Trophoblast cell (in vitro differentiated cells and primary cell): Measurements from ENCODE around the gene SLC38A1.

Experiments used
- DNase-seq, 2 donors: peaks; one replicate each; pipeline ENCODE4 v3.0.0-alpha.2; 2016
- H2AFZ ChIP-seq: 2 replicates; pipeline ENCODE4 v1.6.1; 2013; ENCODE audit warnings: low read length, moderate library complexity, mild to moderate bottlenecking; ENCODE audit not compliant: insufficient read depth, poor library complexity
- H2AK5ac ChIP-seq: 2 replicates; pipeline ENCODE4 v1.6.1; 2013; ENCODE audit warnings: mild to moderate bottlenecking, low read length
- H2BK120ac ChIP-seq: 2 replicates; pipeline ENCODE4 v1.6.1; 2013; ENCODE audit warnings: low read length, mild to moderate bottlenecking, moderate library complexity; ENCODE audit not compliant: insufficient read depth, poor library complexity
- H2BK12ac ChIP-seq: 2 replicates; pipeline ENCODE4 v1.6.1; 2013; ENCODE audit warnings: mild to moderate bottlenecking, low read length, moderate library complexity
- H2BK5ac ChIP-seq: 2 replicates; pipeline ENCODE4 v1.6.1; 2013; ENCODE audit warnings: low read length, low read depth, moderate library complexity, mild to moderate bottlenecking; ENCODE audit not compliant: poor library complexity
- H3K14ac ChIP-seq: 2 replicates; pipeline ENCODE4 v1.6.1; 2013; ENCODE audit warnings: mild to moderate bottlenecking, low read length
- H3K18ac ChIP-seq: 2 replicates; pipeline ENCODE4 v1.6.1; 2013; ENCODE audit warnings: mild to moderate bottlenecking, low read length
- H3K23ac ChIP-seq: 2 replicates; pipeline ENCODE4 v1.6.1; 2013; ENCODE audit warnings: low read length
- H3K27ac ChIP-seq: 2 replicates; pipeline ENCODE4 v1.5.1; 2013; ENCODE audit warnings: low read depth, mild to moderate bottlenecking, inconsistent platforms, low read length, moderate library complexity
- H3K27me3 ChIP-seq: 2 replicates; pipeline ENCODE4 v1.6.1; 2013; ENCODE audit warnings: inconsistent platforms, mild to moderate bottlenecking, low read length, moderate library complexity; ENCODE audit not compliant: insufficient read depth
- H3K36me3 ChIP-seq, 2 experiments: 1 replicate in 1 of 2; 2 replicates in 1 of 2; pipeline ENCODE4 v1.6.1; 2013; ENCODE audit warnings: low read length in 2 of 2, mild to moderate bottlenecking in 2 of 2, moderate library complexity in 1 of 2; ENCODE audit not compliant: insufficient read depth in 2 of 2, control insufficient read depth in 1 of 2
- H3K4ac ChIP-seq: 2 replicates; pipeline ENCODE4 v1.6.1; 2013; ENCODE audit warnings: low read depth, mild to moderate bottlenecking, low read length, moderate library complexity
- H3K4me1 ChIP-seq, 2 experiments: 1 replicate in 1 of 2; 2 replicates in 1 of 2; pipeline ENCODE4 v1.6.1; 2013; ENCODE audit warnings: low read length in 2 of 2, mild to moderate bottlenecking in 2 of 2, moderate library complexity in 1 of 2; ENCODE audit not compliant: insufficient read depth in 2 of 2, control insufficient read depth in 1 of 2
- H3K4me2 ChIP-seq: 2 replicates; pipeline ENCODE4 v1.6.1; 2013; ENCODE audit warnings: inconsistent platforms, mild to moderate bottlenecking, low read length, moderate library complexity
- H3K4me3 ChIP-seq: 2 replicates; pipeline ENCODE4 v1.5.1; 2013; ENCODE audit warnings: mild to moderate bottlenecking, low read depth, low read length, inconsistent platforms
- H3K79me1 ChIP-seq: one replicate; pipeline ENCODE4 v1.6.1; 2013; ENCODE audit warnings: low read length
- H3K79me2 ChIP-seq: 2 replicates; pipeline ENCODE4 v1.6.1; 2013; ENCODE audit warnings: low read length, mild to moderate bottlenecking; ENCODE audit not compliant: control insufficient read depth, insufficient read depth, poor library complexity
- H3K9ac ChIP-seq: 2 replicates; pipeline ENCODE4 v1.6.1; 2013; ENCODE audit warnings: mild to moderate bottlenecking, low read length
- H3K9me3 ChIP-seq: 2 replicates; pipeline ENCODE4 v1.6.1; 2013; ENCODE audit warnings: low read depth, mild to moderate bottlenecking, control low read depth, inconsistent platforms, low read length; ENCODE audit not compliant: insufficient read depth
- H4K12ac ChIP-seq: 2 replicates; pipeline ENCODE4 v1.6.1; 2013; ENCODE audit warnings: low read depth, mild to moderate bottlenecking, low read length, moderate library complexity
- H4K8ac ChIP-seq: 2 replicates; pipeline ENCODE4 v1.6.1; 2013; ENCODE audit warnings: low read depth, mild to moderate bottlenecking, low read length, moderate library complexity
- H4K91ac ChIP-seq: one replicate; pipeline ENCODE4 v1.6.1; 2013; ENCODE audit warnings: low read depth, mild to moderate bottlenecking, low read length, moderate library complexity
- WGBS: extraction: QIAGEN DNeasy Blood & Tissue Kit; methylation state at CpG from one replicate; pipeline ENCODE4 v1.1.7; 2013; ENCODE audit warnings: missing lambda C conversion rate; ENCODE audit not compliant: insufficient read length, insufficient coverage; ENCODE audit errors: extremely low coverage; 5-methylcytosine and 5-hydroxymethylcytosine counted together

The SLC38A1 gene

DNA sequence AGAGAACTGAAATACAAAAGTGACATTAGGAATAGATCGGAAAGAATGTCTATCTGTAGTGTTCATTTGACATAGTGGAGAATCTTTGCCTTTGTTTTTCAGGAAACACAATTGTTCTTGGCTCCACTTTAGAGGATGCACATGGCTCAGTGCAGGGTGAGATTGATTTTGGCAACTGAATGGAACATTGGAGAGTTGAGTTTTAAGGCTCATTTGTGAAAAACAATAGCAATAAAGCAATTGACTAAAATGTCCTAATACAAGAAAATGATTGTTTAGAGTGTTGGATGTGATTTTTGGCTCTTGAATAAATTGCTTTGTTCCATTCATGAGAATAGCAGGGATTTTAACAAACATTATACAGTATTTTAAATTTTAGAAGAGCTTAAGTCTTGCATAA is 116.4 kb downstream of the SLC38A1 start:
- Histone ChIP-seq H3K9me3 (no peaks in the 10 kb centered on the region), H3K4me1 (peaks cover 3 to 7% of the 10 kb centered on the region in 2 experiments), H3K9ac (no peak overlapping the region), H3K27ac (no peak overlapping the region), H3K23ac (no peak overlapping the region), H3K4me2 (no peak overlapping the region), H3K4me3 (no peak overlapping the region), H2AK5ac (no peak overlapping the region), H2BK12ac (no peak overlapping the region), H3K14ac (no peak overlapping the region), H3K79me2 (no peaks in the 10 kb centered on the region), H3K4ac (no peak overlapping the region), H2BK5ac (no peak overlapping the region), H2BK120ac (peak overlapping the region; percentile 63), H4K8ac (no peak overlapping the region), H4K91ac (no peak overlapping the region), H3K27me3 (no peaks in the 10 kb centered on the region), H2AFZ (no peak overlapping the region), H3K18ac (no peak overlapping the region), H4K12ac (no peak overlapping the region), H3K36me3 (peaks cover 0 to 1% of the 10 kb centered on the region in 2 experiments), H3K79me1 (peaks cover 19% of the 10 kb centered on the region)
- no peak for DNase-seq
- WGBS: no CpG with 5 or more reads among the region's 1 CpG

DNA sequence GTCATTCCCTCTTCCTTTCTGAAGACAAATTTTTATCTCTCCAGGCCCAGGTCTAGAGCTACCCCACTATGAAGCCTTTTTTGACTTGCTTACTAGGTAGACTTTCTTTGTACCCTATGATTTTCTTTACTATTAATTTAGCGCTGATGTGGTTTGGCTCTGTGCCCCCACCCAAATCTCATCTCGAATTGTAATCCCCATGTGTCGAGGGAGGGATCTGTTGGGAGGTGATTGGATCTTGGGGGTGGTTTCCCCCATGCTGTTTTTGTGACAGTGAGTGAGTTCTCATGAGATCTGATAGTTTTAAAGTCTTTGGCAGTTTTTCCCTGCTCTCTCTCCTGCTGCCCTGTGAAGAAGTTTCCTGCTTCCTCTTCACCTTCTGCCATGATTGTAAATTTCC is 118.1 kb downstream of the SLC38A1 start:
- no peak overlapping the region for H2AFZ ChIP-seq
- H2BK120ac ChIP-seq: peak overlapping the region; percentile 97
- H3K14ac ChIP-seq: peak overlapping the region; percentile 70
- H4K12ac ChIP-seq: peak overlapping the region; percentile 43
- no peak for DNase-seq
- peak overlapping the region; percentile 19 for H4K8ac ChIP-seq
- H3K36me3 ChIP-seq: no peaks in the 10 kb centered on the region
- no peak overlapping the region for H3K4me2 ChIP-seq
- H3K9ac ChIP-seq: no peak overlapping the region
- H3K4me3 ChIP-seq: no peak overlapping the region
- no peak overlapping the region for H2AK5ac ChIP-seq
- H4K91ac ChIP-seq: peak overlapping the region; percentile 80
- peak overlapping the region; percentile 92 for H3K18ac ChIP-seq
- H3K23ac ChIP-seq: no peak overlapping the region
- no CpG with 5 or more reads among the region's 3 CpGs for WGBS
- H3K4me1 ChIP-seq: peaks cover 8 to 14% of the 10 kb centered on the region in 2 experiments
- H3K9me3 ChIP-seq: no peaks in the 10 kb centered on the region
- H3K27ac ChIP-seq: peak overlapping the region; percentile 41
- H2BK5ac ChIP-seq: peak overlapping the region; percentile 84
- peaks cover 28% of the 10 kb centered on the region for H3K79me1 ChIP-seq
- H3K79me2 ChIP-seq: no peaks in the 10 kb centered on the region
- H3K4ac ChIP-seq: peak overlapping the region; percentile 75
- no peaks in the 10 kb centered on the region for H3K27me3 ChIP-seq
- H2BK12ac ChIP-seq: peak overlapping the region; percentile 95

DNA sequence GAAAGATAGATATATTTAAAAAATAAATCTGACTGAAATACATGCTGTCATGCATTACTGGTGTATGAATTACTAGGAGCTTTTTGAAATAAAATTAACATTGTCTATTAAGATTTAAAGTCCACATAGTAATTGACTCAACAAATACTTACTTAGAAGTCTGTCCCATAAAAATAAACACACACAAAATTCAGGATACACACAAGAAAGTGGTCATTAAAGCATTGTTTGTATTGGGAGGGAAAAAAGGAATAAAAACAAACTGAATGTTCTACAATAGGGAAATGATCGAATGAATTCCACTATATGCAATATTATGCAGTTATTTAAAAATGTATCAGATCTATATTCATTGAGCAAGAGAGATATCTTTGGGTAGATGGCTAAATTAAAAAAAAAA is 118.9 kb downstream of the SLC38A1 start:
- no peak overlapping the region for H3K9ac ChIP-seq
- no peak overlapping the region for H3K4me2 ChIP-seq
- no peak overlapping the region for H3K4ac ChIP-seq
- no peaks in the 10 kb centered on the region for H3K9me3 ChIP-seq
- H2BK120ac ChIP-seq: no peak overlapping the region
- peaks cover 27% of the 10 kb centered on the region for H3K79me1 ChIP-seq
- H4K91ac ChIP-seq: no peak overlapping the region
- H3K27me3 ChIP-seq: no peaks in the 10 kb centered on the region
- H3K14ac ChIP-seq: no peak overlapping the region
- no peaks in the 10 kb centered on the region for H3K79me2 ChIP-seq
- no peaks in the 10 kb centered on the region for H3K36me3 ChIP-seq
- no peak overlapping the region for H4K12ac ChIP-seq
- H3K18ac ChIP-seq: no peak overlapping the region
- no CpG with 5 or more reads among the region's 1 CpG for WGBS
- no peak overlapping the region for H2BK12ac ChIP-seq
- H2AK5ac ChIP-seq: no peak overlapping the region
- H3K4me1 ChIP-seq: peaks cover 8 to 14% of the 10 kb centered on the region in 2 experiments
- H2BK5ac ChIP-seq: no peak overlapping the region
- H3K4me3 ChIP-seq: no peak overlapping the region
- no peak overlapping the region for H3K27ac ChIP-seq
- no peak overlapping the region for H4K8ac ChIP-seq
- no peak overlapping the region for H3K23ac ChIP-seq
- DNase-seq: no peak
- no peak overlapping the region for H2AFZ ChIP-seq

DNA sequence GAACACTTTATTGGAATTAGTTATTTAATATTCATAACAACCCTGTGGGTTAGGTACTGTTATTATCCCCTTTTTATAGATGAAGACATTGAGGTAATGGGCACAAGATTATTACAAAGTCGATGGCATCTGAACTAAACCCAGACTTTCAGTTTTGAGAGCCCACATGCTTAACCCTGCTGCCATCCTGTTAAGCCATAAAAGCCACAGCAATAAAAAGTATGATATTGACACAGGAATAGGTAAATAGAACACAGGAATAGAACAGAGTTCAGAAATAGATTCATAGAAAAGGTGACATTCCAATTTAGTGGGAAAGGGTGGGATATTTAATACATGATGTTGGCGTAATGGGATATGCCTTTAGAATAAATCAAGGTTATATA is 119.8 kb downstream of the SLC38A1 start:
- no peak overlapping the region for H3K14ac ChIP-seq
- no peak overlapping the region for H3K4me2 ChIP-seq
- H2BK5ac ChIP-seq: peak overlapping the region; percentile 73
- H2AFZ ChIP-seq: no peak overlapping the region
- H4K12ac ChIP-seq: no peak overlapping the region
- H3K79me1 ChIP-seq: peaks cover 25% of the 10 kb centered on the region
- H2BK120ac ChIP-seq: peak overlapping the region; percentile 80
- H4K91ac ChIP-seq: no peak overlapping the region
- H3K4me3 ChIP-seq: no peak overlapping the region
- no peaks in the 10 kb centered on the region for H3K79me2 ChIP-seq
- no peak overlapping the region for H2AK5ac ChIP-seq
- H2BK12ac ChIP-seq: peak overlapping the region; percentile 87
- no peak overlapping the region for H3K9ac ChIP-seq
- H3K4ac ChIP-seq: no peak overlapping the region
- no peaks in the 10 kb centered on the region for H3K9me3 ChIP-seq
- no peak overlapping the region for H4K8ac ChIP-seq
- WGBS: no CpG with 5 or more reads among the region's 2 CpGs
- H3K4me1 ChIP-seq: peaks cover 10 to 14% of the 10 kb centered on the region in 2 experiments
- no peaks in the 10 kb centered on the region for H3K27me3 ChIP-seq
- peak overlapping the region; percentile 90 for H3K27ac ChIP-seq
- no peaks in the 10 kb centered on the region for H3K36me3 ChIP-seq
- DNase-seq: no peak
- no peak overlapping the region for H3K18ac ChIP-seq
- H3K23ac ChIP-seq: no peak overlapping the region
